ENCODE data around the gene PTCH2.

The PTCH2 gene

DNA sequence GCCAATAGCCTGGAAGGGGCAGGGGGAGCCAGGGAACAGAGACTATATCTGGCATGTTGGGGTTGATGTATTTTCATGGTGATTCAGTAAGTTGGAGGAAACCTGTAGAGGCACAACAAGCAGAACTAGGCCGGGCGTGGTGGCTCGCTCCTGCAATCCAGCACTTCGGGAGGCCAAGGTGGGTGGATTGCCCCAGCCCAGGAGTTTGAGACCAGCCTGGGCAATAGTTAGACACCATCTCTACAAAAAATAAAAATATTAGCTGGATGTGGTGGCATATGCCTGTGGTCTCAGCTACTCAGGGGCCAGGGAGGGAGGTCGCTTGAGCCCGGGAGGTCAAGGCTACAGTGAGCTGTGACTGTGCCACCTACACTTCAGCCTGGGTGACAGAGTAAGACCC is 10.1 kb upstream of the PTCH2 start:
- ATAC-seq, result no peak
- TF ChIP-seq ZNF8 (CRISPR knock-in tag; IDR thresholded peaks at IDR 0.05) (no peak), OSR1 (CRISPR knock-in tag; IDR thresholded peaks at IDR 0.05) (no peak), PPARA (CRISPR knock-in tag; IDR thresholded peaks at IDR 0.05; ENCODE audit: borderline replicate concordance) (no peak)

DNA sequence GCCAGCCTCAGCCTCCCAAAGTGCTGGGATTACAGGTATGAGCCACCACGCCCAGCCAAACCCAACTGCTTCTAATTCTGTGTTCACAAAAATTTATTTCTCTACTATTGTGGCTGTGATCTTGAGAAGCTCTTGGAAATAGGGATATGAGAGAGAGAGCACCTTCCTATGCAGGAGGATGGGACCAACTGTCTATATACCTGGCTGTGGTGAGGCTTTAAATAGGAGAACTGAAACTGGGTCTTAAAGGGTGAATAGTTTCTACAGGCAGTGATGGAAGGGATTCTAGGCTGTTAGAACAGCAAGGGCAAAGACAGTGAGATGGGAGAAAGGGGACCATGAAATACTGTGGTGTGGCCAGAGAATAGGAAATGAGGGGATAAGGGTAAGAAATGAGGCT is 8.3 kb upstream of the PTCH2 start:
- ATAC-seq, result no peak

DNA sequence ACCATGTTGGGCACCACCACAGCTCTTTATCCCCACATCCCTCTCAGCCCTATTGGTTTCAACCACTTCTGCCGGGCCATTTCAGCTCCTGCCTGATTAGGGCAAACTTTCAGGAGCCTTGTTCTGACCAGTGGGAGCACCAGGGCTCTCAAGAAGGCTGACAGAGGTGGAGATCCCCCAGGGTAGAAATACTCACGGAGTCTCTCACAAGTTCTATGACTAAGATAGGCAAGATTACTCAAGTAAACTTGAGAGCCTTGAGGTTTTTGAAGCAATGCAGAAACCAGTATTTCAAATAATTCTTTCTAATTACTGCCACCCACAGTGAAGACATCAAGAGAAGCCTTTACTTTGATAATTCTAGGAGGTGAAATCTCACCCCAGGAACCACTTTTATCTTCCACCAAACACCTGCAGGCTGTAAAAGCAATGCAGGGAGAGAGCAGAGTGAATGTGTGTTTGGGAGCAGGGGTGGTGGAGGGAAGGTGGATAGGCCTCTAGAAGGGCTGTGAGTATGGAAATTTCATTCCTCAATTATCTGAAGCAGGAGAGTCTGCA is 6.6 kb upstream of the PTCH2 start:
- ATAC-seq, result no peak
- TF ChIP-seq CSDC2 (CRISPR knock-in tag; IDR thresholded peaks at IDR 0.05) (no peak), ARNTL (CRISPR knock-in tag; IDR thresholded peaks at IDR 0.05; ENCODE audit: borderline replicate concordance, low read depth) (no peak), GLIS3 (CRISPR knock-in tag; IDR thresholded peaks at IDR 0.05) (no peak), ISL1 (CRISPR knock-in tag; IDR thresholded peaks at IDR 0.05) (no peak), ZC3H10 (CRISPR knock-in tag; IDR thresholded peaks at IDR 0.05) (no peak), ZNF70 (CRISPR knock-in tag; IDR thresholded peaks at IDR 0.05) (no peak), ZFP3 (CRISPR knock-in tag; IDR thresholded peaks at IDR 0.05) (no peak), ESRRG (CRISPR knock-in tag; IDR thresholded peaks at IDR 0.05) (no peak), ZNF565 (CRISPR knock-in tag; conservative IDR thresholded peaks at IDR 0.05; ENCODE audit: low read depth) (no peak), TOX (CRISPR knock-in tag; IDR thresholded peaks at IDR 0.05; ENCODE audit: borderline replicate concordance) (no peak)
- TF ChIP-seq, protein P1, sequence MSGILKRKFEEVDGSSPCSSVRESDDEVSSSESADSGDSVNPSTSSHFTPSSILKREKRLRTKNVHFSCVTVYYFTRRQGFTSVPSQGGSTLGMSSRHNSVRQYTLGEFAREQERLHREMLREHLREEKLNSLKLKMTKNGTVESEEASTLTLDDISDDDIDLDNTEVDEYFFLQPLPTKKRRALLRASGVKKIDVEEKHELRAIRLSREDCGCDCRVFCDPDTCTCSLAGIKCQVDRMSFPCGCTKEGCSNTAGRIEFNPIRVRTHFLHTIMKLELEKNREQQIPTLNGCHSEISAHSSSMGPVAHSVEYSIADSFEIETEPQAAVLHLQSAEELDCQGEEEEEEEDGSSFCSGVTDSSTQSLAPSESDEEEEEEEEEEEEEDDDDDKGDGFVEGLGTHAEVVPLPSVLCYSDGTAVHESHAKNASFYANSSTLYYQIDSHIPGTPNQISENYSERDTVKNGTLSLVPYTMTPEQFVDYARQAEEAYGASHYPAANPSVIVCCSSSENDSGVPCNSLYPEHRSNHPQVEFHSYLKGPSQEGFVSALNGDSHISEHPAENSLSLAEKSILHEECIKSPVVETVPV (CRISPR knock-in tag; IDR thresholded peaks at IDR 0.05), result no peak
- TF ChIP-seq, protein P2, sequence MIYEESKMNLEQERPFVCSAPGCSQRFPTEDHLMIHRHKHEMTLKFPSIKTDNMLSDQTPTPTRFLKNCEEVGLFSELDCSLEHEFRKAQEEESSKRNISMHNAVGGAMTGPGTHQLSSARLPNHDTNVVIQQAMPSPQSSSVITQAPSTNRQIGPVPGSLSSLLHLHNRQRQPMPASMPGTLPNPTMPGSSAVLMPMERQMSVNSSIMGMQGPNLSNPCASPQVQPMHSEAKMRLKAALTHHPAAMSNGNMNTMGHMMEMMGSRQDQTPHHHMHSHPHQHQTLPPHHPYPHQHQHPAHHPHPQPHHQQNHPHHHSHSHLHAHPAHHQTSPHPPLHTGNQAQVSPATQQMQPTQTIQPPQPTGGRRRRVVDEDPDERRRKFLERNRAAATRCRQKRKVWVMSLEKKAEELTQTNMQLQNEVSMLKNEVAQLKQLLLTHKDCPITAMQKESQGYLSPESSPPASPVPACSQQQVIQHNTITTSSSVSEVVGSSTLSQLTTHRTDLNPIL (CRISPR knock-in tag; IDR thresholded peaks at IDR 0.05; ENCODE audit: low read depth), result no peak
- TF ChIP-seq, protein P3, sequence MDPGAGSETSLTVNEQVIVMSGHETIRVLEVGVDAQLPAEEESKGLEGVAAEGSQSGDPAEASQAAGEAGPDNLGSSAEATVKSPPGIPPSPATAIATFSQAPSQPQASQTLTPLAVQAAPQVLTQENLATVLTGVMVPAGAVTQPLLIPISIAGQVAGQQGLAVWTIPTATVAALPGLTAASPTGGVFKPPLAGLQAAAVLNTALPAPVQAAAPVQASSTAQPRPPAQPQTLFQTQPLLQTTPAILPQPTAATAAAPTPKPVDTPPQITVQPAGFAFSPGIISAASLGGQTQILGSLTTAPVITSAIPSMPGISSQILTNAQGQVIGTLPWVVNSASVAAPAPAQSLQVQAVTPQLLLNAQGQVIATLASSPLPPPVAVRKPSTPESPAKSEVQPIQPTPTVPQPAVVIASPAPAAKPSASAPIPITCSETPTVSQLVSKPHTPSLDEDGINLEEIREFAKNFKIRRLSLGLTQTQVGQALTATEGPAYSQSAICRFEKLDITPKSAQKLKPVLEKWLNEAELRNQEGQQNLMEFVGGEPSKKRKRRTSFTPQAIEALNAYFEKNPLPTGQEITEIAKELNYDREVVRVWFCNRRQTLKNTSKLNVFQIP (CRISPR knock-in tag; IDR thresholded peaks at IDR 0.05; ENCODE audit: borderline replicate concordance, low read depth), result no peak

More for the DNA sequence above, 8.3 kb upstream of the PTCH2 start:
- TF ChIP-seq ZFP30 (CRISPR knock-in tag; IDR thresholded peaks at IDR 0.05), result no peak
- no peak for TF ChIP-seq RARB (CRISPR knock-in tag; IDR thresholded peaks at IDR 0.05)
- TF ChIP-seq ZC3H10 (CRISPR knock-in tag; IDR thresholded peaks at IDR 0.05), result no peak
- no peak for TF ChIP-seq OSR1 (CRISPR knock-in tag; IDR thresholded peaks at IDR 0.05)
- TF ChIP-seq ZFP3 (CRISPR knock-in tag; IDR thresholded peaks at IDR 0.05), result no peak
- no peak for TF ChIP-seq ZNF565 (CRISPR knock-in tag; conservative IDR thresholded peaks at IDR 0.05; ENCODE audit: low read depth)
- TF ChIP-seq, protein P1 (CRISPR knock-in tag; IDR thresholded peaks at IDR 0.05), result no peak
- TF ChIP-seq, protein P2 (CRISPR knock-in tag; IDR thresholded peaks at IDR 0.05; ENCODE audit: low read depth), result no peak
- TF ChIP-seq ESRRG (CRISPR knock-in tag; IDR thresholded peaks at IDR 0.05), result no peak
- TF ChIP-seq GLIS3 (CRISPR knock-in tag; IDR thresholded peaks at IDR 0.05), result no peak
- no peak for TF ChIP-seq PPARA (CRISPR knock-in tag; IDR thresholded peaks at IDR 0.05; ENCODE audit: borderline replicate concordance)
- TF ChIP-seq, protein P3 (CRISPR knock-in tag; IDR thresholded peaks at IDR 0.05; ENCODE audit: borderline replicate concordance, low read depth), result no peak
- TF ChIP-seq TOX (CRISPR knock-in tag; IDR thresholded peaks at IDR 0.05; ENCODE audit: borderline replicate concordance), result no peak
- no peak for TF ChIP-seq SNAI2 (CRISPR knock-in tag; IDR thresholded peaks at IDR 0.05)
- no peak for TF ChIP-seq BACH2 (CRISPR knock-in tag; IDR thresholded peaks at IDR 0.05; ENCODE audit: borderline replicate concordance)
- TF ChIP-seq ZNF8 (CRISPR knock-in tag; IDR thresholded peaks at IDR 0.05), result no peak
- TF ChIP-seq CSDC2 (CRISPR knock-in tag; IDR thresholded peaks at IDR 0.05), result no peak
- TF ChIP-seq ARNTL (CRISPR knock-in tag; IDR thresholded peaks at IDR 0.05; ENCODE audit: borderline replicate concordance, low read depth), result no peak
- TF ChIP-seq TCF4 (CRISPR knock-in tag; IDR thresholded peaks at IDR 0.05; ENCODE audit: borderline replicate concordance), result no peak
